Measurements from ENCODE around the gene TTLL8.

The TTLL8 gene

DNA sequence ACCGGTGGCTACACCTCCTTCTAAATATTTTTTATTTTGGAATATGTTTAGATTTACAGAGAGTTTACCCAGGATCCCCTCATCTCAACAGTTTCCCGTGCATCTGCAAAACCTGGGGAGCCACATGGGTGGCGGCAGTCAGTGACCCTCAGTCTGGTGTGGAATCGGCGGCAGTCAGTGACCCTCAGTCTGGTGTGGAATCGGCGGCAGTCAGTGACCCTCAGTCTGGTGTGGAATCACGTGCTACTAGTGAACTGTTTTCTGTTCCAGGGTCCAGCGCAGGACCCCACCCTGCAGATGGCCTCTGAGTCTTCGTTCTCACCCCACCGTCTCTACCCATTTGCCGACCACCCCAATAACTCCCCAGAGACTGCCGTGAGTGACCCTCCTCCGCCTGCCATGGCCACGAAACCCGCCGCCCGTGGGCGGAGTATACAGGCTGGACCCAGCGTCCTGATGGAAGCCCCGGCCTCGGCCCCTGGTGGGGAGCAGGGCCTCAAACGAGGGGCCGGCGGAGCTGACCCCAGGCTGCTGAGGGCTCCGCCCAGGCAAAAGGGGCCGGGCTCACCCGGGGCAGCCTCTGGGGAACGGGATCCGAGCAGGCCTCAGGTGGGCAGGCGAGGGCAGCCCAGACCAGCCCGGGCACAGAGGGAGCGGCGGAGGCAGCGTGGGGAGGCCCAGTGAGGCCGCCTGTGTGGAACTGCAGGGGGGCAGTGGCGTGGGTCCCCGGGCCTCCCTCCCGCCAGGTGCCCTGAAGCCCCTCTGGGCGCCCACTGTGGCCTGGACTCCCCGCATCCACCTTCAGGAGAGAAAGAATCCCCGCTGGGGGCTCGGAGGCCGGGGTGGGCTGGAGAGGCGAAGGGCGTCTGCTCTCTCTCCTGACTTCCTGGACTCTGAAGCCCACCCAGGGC is 48.1 kb downstream of the TTLL8 start:
- 72% methylated on average over 39 of the region's 46 CpGs for WGBS (ENCODE audit: insufficient coverage)
- CTCF ChIA-PET, result interaction anchor here (1.3 kb wide), 1 partner anchor 8 kb away, joined by 4 read pairs; no protein-coding TSS in a partner anchor
- Histone ChIP-seq H3K4me1 (ENCODE audit: control extremely low read depth in 1 of 4, control insufficient read depth in 4 of 4, insufficient read depth in 4 of 4, low read length in 3 of 4) (peaks cover 0 to 24% (median 16%) of the 10 kb centered on the region in 4 experiments), H3K4me3 (ENCODE audit: control insufficient read depth in 1 of 7, extremely low read depth in 1 of 7, insufficient read depth in 4 of 7, low read depth in 2 of 7, low read length in 6 of 7) (peak overlapping the region in 2 of 7 experiments; percentile 11 to 33), H3K9me3 (ENCODE audit: control extremely low read depth in 1 of 5, control insufficient read depth in 4 of 5, insufficient read depth in 2 of 5, low read depth in 1 of 5, low read length in 4 of 5) (no peaks in the 10 kb centered on the region), H3K27me3 (replicated peaks in 2 of 5; ENCODE audit: control insufficient read depth in 4 of 5, insufficient read depth in 5 of 5, low read length in 4 of 5) (peaks cover 0 to 53% (median 11%) of the 10 kb centered on the region in 5 experiments), H3K36me3 (ENCODE audit: control insufficient read depth in 4 of 4, insufficient read depth in 4 of 4, low read length in 3 of 4) (no peaks in the 10 kb centered on the region), H3K27ac (ENCODE audit: insufficient read depth in 1 of 2, low read depth in 1 of 2, low read length in 2 of 2, poor library complexity in 1 of 2, severe bottlenecking in 2 of 2) (no peak overlapping the region)
- POLR2A ChIA-PET, result no interaction called here
- DNase-seq, result no peak

DNA sequence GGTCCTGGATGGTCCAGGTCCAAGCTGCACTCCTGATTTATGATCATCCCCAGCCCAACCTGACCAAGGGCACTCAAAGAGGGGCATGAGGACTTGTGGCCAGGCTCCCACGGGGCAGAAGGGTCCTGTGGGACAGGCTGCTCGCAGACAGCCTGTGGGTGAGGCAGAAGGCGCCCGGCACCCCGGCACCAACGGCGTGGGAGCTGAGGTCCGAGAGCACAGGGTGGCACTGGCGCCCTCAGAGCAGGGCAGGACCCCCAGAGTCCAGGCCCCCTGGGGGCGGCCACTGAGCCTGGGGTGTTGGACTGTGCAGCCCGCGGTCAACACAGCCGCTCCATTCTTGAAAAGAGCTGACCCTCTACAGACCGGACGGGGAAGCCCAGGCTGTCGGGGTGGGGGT is 48.8 kb downstream of the TTLL8 start:
- ChIA-PET POLR2A (no interaction called here), CTCF (interaction anchor here (1.3 kb wide), 1 partner anchor 9 kb away, joined by 4 read pairs; no protein-coding TSS in a partner anchor)
- H3K4me3 ChIP-seq (ENCODE audit: control insufficient read depth in 1 of 7, extremely low read depth in 1 of 7, insufficient read depth in 4 of 7, low read depth in 2 of 7, low read length in 6 of 7), result no peak overlapping the region
- H3K27ac ChIP-seq (ENCODE audit: insufficient read depth in 1 of 2, low read depth in 1 of 2, low read length in 2 of 2, poor library complexity in 1 of 2, severe bottlenecking in 2 of 2), result no peak overlapping the region
- peaks cover 0 to 46% (median 11%) of the 10 kb centered on the region in 5 experiments for H3K27me3 ChIP-seq (replicated peaks in 2 of 5; ENCODE audit: control insufficient read depth in 4 of 5, insufficient read depth in 5 of 5, low read length in 4 of 5)
- no peaks in the 10 kb centered on the region for H3K9me3 ChIP-seq (ENCODE audit: control extremely low read depth in 1 of 5, control insufficient read depth in 4 of 5, insufficient read depth in 2 of 5, low read depth in 1 of 5, low read length in 4 of 5)
- peaks cover 0 to 17% (median 10%) of the 10 kb centered on the region in 4 experiments for H3K4me1 ChIP-seq (ENCODE audit: control extremely low read depth in 1 of 4, control insufficient read depth in 4 of 4, insufficient read depth in 4 of 4, low read length in 3 of 4)
- 97% methylated on average over 12 of the region's 16 CpGs for WGBS (ENCODE audit: insufficient coverage)
- no peaks in the 10 kb centered on the region for H3K36me3 ChIP-seq (ENCODE audit: control insufficient read depth in 4 of 4, insufficient read depth in 4 of 4, low read length in 3 of 4)
- DNase-seq, result no peak

GRCh38 chr22:50008151-50009040 is 49.7 kb downstream of the TTLL8 start:
- H3K27me3 ChIP-seq (replicated peaks in 2 of 5; ENCODE audit: control insufficient read depth in 4 of 5, insufficient read depth in 5 of 5, low read length in 4 of 5), result peaks cover 0 to 37% (median 8%) of the 10 kb centered on the region in 5 experiments
- POLR2A ChIA-PET, result no interaction called here
- no peak for DNase-seq
- H3K36me3 ChIP-seq (ENCODE audit: control insufficient read depth in 4 of 4, insufficient read depth in 4 of 4, low read length in 3 of 4), result no peaks in the 10 kb centered on the region
- peaks cover 0 to 13% (median 8%) of the 10 kb centered on the region in 4 experiments for H3K4me1 ChIP-seq (ENCODE audit: control extremely low read depth in 1 of 4, control insufficient read depth in 4 of 4, insufficient read depth in 4 of 4, low read length in 3 of 4)
- CTCF ChIA-PET, result interaction anchor here (1.3 to 1.6 kb wide), 2 partner anchors 10 to 22 kb away, joined by 4 read pairs; no protein-coding TSS in a partner anchor
- no peak overlapping the region for H3K4me3 ChIP-seq (ENCODE audit: control insufficient read depth in 1 of 7, extremely low read depth in 1 of 7, insufficient read depth in 4 of 7, low read depth in 2 of 7, low read length in 6 of 7)
- WGBS (ENCODE audit: insufficient coverage), result 89% methylated on average over 23 of the region's 24 CpGs
- no peak overlapping the region for H3K27ac ChIP-seq (ENCODE audit: insufficient read depth in 1 of 2, low read depth in 1 of 2, low read length in 2 of 2, poor library complexity in 1 of 2, severe bottlenecking in 2 of 2)
- no peaks in the 10 kb centered on the region for H3K9me3 ChIP-seq (ENCODE audit: control extremely low read depth in 1 of 5, control insufficient read depth in 4 of 5, insufficient read depth in 2 of 5, low read depth in 1 of 5, low read length in 4 of 5)

DNA sequence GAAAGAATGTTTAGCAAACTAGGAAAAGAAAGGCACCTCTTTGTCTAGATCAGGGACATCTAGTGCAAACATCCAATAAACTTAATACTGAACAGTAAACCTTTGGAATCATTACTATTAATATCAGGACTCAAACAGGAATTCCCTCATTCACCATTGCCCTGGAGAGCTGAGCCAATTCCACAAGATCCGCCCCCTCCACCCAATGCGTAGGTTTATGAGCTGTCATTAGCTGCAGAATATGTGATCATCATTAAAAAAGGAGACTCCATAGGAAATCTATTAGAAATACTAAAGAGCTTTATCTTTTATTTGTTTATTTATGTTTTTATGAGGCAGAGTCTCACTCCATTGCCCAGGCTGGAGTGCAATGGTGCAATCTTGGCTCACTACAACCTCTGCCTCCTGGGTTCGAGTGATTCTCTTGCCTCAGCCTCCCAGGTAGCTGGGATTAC is 51.0 kb downstream of the TTLL8 start:
- no peak for DNase-seq
- ChIA-PET POLR2A (no interaction called here), CTCF (interaction anchor here (1.6 kb wide), 1 partner anchor 23 kb away, joined by 4 read pairs; no protein-coding TSS in a partner anchor)
- H3K4me1 ChIP-seq (ENCODE audit: control extremely low read depth in 1 of 4, control insufficient read depth in 4 of 4, insufficient read depth in 4 of 4, low read length in 3 of 4), result peaks cover 0 to 13% (median 8%) of the 10 kb centered on the region in 4 experiments
- no peaks in the 10 kb centered on the region for H3K36me3 ChIP-seq (ENCODE audit: control insufficient read depth in 4 of 4, insufficient read depth in 4 of 4, low read length in 3 of 4)
- H3K4me3 ChIP-seq (ENCODE audit: control insufficient read depth in 1 of 7, extremely low read depth in 1 of 7, insufficient read depth in 4 of 7, low read depth in 2 of 7, low read length in 6 of 7), result no peak overlapping the region
- peaks cover 0 to 25% (median 8%) of the 10 kb centered on the region in 5 experiments for H3K27me3 ChIP-seq (replicated peaks in 2 of 5; ENCODE audit: control insufficient read depth in 4 of 5, insufficient read depth in 5 of 5, low read length in 4 of 5)
- no peak overlapping the region for H3K27ac ChIP-seq (ENCODE audit: insufficient read depth in 1 of 2, low read depth in 1 of 2, low read length in 2 of 2, poor library complexity in 1 of 2, severe bottlenecking in 2 of 2)
- WGBS (ENCODE audit: insufficient coverage), result 89% methylated on average over 1 of the region's 3 CpGs
- no peaks in the 10 kb centered on the region for H3K9me3 ChIP-seq (ENCODE audit: control extremely low read depth in 1 of 5, control insufficient read depth in 4 of 5, insufficient read depth in 2 of 5, low read depth in 1 of 5, low read length in 4 of 5)

- H3K9me3 ChIP-seq (ENCODE audit: control extremely low read depth in 1 of 5, control insufficient read depth in 4 of 5, insufficient read depth in 2 of 5, low read depth in 1 of 5, low read length in 4 of 5), result no peaks in the 10 kb centered on the region
- peaks cover 0 to 3% (median 2%) of the 10 kb centered on the region in 4 experiments for H3K4me1 ChIP-seq (ENCODE audit: control extremely low read depth in 1 of 4, control insufficient read depth in 4 of 4, insufficient read depth in 4 of 4, low read length in 3 of 4)
- DNase-seq, result no peak
- ChIA-PET POLR2A (interaction anchor here (0.5 kb wide), 1 partner anchor 70 kb away, joined by 4 read pairs; no protein-coding TSS in a partner anchor), CTCF (interaction anchor here (1.1 to 3.0 kb wide), 5 partner anchors 8 to 74 kb away, joined by 3 to 16 read pairs (median 5); no protein-coding TSS in a partner anchor)
- H3K27me3 ChIP-seq (replicated peaks in 2 of 5; ENCODE audit: control insufficient read depth in 4 of 5, insufficient read depth in 5 of 5, low read length in 4 of 5), result peaks cover 0 to 16% (median 8%) of the 10 kb centered on the region in 5 experiments
- no peak overlapping the region for H3K27ac ChIP-seq (ENCODE audit: insufficient read depth in 1 of 2, low read depth in 1 of 2, low read length in 2 of 2, poor library complexity in 1 of 2, severe bottlenecking in 2 of 2)
- H3K4me3 ChIP-seq (ENCODE audit: control insufficient read depth in 1 of 7, extremely low read depth in 1 of 7, insufficient read depth in 4 of 7, low read depth in 2 of 7, low read length in 6 of 7), result no peak overlapping the region
- WGBS (ENCODE audit: insufficient coverage), result 100% methylated on average over 2 of the region's 4 CpGs
- H3K36me3 ChIP-seq (ENCODE audit: control insufficient read depth in 4 of 4, insufficient read depth in 4 of 4, low read length in 3 of 4), result no peaks in the 10 kb centered on the region
These were observed 53.2 kb downstream of the TTLL8 start for GRCh38 chr22:50004918-50005317.

GRCh38 chr22:50002791-50003190 is 55.3 kb downstream of the TTLL8 start:
- Histone ChIP-seq H3K4me1 (ENCODE audit: control extremely low read depth in 1 of 4, control insufficient read depth in 4 of 4, insufficient read depth in 4 of 4, low read length in 3 of 4) (peaks cover 0 to 10% (median 9%) of the 10 kb centered on the region in 4 experiments), H3K4me3 (ENCODE audit: control insufficient read depth in 1 of 7, extremely low read depth in 1 of 7, insufficient read depth in 4 of 7, low read depth in 2 of 7, low read length in 6 of 7) (no peak overlapping the region), H3K27me3 (replicated peaks in 2 of 5; ENCODE audit: control insufficient read depth in 4 of 5, insufficient read depth in 5 of 5, low read length in 4 of 5) (peaks cover 0 to 21% (median 5%) of the 10 kb centered on the region in 5 experiments), H3K36me3 (ENCODE audit: control insufficient read depth in 4 of 4, insufficient read depth in 4 of 4, low read length in 3 of 4) (no peaks in the 10 kb centered on the region), H3K27ac (ENCODE audit: insufficient read depth in 1 of 2, low read depth in 1 of 2, low read length in 2 of 2, poor library complexity in 1 of 2, severe bottlenecking in 2 of 2) (no peak overlapping the region), H3K9me3 (ENCODE audit: control extremely low read depth in 1 of 5, control insufficient read depth in 4 of 5, insufficient read depth in 2 of 5, low read depth in 1 of 5, low read length in 4 of 5) (no peaks in the 10 kb centered on the region)
- ChIA-PET POLR2A (no interaction called here), CTCF (interaction anchor here (0.7 to 1.8 kb wide), 2 partner anchors 14 to 15 kb away, joined by 4 to 7 read pairs; no protein-coding TSS in a partner anchor)
- WGBS (ENCODE audit: insufficient coverage), result 100% methylated on average over 6 of the region's 7 CpGs
- DNase-seq, result no peak
